GM19351 (cell line): Measurements from ENCODE around the gene SLC25A29.

Experiments
- ATAC-seq: cut with Tn5 transposase; IDR thresholded peaks from one replicate; pipeline ENCODE4 v1.9.1; 2021; ENCODE audit warnings: mild to moderate bottlenecking, moderate library complexity; ENCODE audit not compliant: unreplicated experiment

The SLC25A29 gene

DNA sequence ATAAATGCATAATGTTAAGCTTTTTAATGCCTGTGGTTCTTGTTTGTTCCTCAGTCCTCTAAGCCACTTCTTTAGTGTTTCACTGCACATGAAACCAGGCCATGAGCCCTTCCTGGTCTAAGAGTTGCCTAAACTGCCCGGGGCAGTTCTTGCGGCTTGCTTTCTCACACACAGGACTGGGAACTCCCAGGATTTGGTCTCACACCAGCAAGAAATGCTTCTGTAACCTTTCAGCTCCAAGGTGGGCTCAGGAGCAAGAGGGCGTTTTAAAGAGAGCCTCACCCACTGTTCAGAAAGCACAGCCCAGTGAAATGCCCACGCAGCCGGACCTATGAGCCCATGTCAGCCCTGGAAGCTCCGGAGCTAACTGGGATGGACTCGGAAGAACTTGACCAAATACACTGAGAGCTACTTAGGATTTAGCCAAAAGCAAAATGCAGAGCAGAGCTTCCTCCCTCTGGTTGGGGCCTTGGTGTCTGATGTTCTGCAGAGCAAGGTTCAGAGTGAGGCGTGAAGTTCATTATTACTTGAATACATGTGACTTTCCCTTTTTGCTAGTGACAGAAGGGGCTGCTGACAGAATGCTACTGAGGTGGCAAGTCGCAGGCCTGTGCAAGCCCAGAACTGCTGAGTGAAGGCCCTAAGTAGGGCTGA, 23.4 kb downstream of the SLC25A29 start:
- ATAC-seq: no peak

DNA sequence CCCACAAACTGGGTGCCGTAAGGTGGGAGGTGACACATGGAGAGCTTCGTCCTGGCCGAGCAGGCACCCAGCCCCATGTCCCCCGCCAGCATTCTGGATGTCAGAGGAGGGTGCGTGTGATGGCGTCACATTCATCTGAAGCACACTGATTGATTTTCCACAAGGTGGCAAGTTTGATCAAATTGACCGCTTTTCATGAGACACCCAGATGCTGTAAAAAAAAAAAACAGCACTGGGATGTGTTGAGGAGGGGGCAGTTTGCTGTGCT, 24.2 kb downstream of the SLC25A29 start:
- no peak for ATAC-seq

DNA sequence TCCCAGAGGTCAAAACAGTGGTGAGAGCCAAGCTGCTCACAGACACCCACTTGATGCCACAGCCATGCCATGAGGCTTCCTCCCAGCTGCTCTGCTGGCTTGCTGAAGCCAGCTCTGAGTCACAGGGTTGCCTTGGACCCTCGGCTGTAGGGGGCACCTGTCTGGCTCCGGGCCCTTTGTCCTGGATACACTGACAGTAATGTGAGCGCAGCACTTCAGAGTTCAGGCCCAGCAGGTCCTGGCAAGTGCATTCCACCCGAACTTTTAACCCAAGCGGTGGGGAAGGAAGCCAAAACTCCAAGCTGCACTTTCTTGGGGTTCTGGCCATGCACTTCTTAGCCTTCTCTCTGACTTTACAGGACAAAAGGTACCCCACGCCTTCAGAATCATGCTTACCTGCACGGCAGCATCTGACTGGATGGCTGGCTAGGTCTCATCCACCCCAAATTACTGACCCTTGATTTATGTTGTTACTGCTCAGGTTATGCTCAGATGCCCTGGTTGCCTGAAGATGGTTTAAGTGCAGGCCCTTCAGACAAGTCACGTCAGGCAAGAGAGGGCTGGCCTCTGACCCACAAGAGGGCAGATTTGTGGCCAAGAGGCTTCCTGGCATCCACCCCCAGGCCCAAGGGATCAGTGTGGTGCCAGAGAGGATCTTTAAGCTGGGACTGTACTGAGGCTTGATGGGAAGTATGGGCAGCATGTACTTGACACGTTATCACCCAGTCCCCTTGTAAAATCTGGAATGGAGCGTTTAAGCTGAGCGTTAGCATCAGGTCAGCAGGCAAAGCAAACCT, 24.8 kb downstream of the SLC25A29 start:
- ATAC-seq: no peak

- no peak for ATAC-seq
Observed at GRCh38 chr14:100279563-100279962, 26.7 kb downstream of the SLC25A29 start.

- no peak for ATAC-seq
Observed at GRCh38 chr14:100279133-100279532, 27.1 kb downstream of the SLC25A29 start.

- peak; percentile 61 for ATAC-seq
Observed at GRCh38 chr14:100278702-100279101, 27.5 kb downstream of the SLC25A29 start.

- no peak for ATAC-seq
Observed at GRCh38 chr14:100275214-100275613, 31.0 kb downstream of the SLC25A29 start.

DNA sequence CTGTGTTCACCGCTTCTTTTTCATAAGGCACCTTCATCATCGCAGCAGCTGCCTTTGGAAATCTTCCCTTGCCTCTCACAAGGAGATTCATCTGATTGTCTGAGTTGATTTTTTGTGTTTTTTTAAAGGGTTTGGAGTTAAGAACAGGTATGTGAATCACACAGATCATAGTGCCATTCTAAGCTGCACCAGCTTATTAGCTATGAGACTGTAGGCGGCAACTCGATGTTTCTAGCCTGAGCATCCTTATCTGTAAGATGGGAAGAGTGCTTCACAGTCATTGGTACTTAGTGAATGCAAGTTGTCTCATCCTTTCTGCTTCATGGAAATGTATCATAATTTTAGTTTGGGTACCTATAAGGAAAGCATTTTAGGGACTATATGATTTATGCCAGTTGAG, 32.0 kb downstream of the SLC25A29 start:
- no peak for ATAC-seq

GRCh38 chr14:100271247-100271939, 34.9 kb downstream of the SLC25A29 start:
- no peak for ATAC-seq

DNA sequence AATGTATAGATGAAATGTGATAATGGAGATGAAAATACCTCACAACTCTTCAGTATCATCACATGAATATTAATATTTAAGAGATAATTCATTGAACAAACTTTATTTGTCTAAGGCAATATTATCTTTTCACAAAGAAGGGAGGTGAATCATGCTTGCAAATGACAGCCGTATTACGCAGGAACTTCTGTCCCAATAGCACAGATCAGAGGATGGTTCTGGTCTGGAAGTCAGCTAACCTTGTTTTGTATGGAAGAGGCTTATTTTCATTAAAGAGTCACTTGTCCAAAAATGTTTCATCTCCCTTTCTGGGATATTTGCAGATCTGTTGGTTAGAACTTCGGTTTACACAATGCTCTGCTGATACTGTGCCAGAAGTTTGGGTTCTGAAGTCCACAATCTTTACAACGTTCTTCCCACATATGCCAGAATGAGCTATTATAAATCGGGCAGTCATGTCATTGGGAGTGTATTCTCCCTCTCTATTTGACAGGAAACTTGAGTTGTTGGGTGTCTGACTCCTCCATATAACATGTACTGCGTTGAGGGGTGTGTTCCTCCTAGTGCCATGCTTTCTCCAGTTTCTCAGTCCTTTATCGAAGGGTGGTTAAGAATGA, 37.5 kb downstream of the SLC25A29 start:
- no peak for ATAC-seq

DNA sequence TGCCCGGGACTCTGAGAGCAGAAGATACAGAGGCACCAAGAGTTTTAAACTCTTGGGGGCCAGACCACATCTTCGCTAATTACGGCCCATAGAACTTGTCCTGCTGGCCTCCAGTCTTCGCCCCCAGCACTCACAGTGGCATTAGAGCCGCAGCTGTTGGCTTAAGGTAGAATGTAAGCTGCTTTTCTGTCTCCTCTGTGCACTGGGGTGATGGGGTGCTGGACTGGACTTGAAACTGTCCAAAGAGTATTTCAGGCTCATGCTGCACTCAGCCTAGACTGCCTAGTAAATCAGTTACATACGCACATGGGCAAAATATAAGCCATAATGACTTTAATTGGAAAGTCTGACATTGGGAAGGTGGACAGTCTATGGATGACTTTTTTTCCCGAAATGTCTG, 38.3 kb downstream of the SLC25A29 start:
- no peak for ATAC-seq

GRCh38 chr14:100263141-100263540, 43.1 kb downstream of the SLC25A29 start:
- ATAC-seq: no peak

GRCh38 chr14:100262545-100262944, 43.7 kb downstream of the SLC25A29 start:
- no peak for ATAC-seq

- ATAC-seq: no peak
Observed at GRCh38 chr14:100261621-100262020, 44.6 kb downstream of the SLC25A29 start.

DNA sequence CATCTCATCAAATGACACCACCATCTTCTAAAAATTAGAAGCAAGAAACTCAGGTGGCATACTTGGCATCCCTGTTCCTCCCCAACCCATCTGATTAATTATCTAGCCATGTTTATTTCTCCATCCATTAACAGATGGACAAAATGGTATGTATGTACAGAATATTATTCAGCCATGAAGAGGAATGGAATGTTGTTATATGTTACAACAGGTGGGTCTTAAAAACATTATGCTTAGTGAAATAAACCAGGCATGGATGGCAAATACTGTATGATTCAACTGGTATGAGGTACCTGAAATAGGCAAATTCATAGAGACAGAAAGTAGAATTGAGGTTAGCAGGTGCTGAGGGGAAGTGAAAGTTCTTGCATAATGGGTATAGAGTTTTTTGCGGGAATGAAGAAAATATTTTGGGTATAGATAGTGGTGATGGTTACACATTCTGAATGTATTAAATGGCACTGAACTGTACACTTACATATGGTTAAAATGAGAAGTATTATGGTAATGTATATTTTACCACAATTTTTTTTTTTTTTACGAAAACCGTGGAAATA, 49.8 kb downstream of the SLC25A29 start:
- peak; percentile 81 for ATAC-seq

GRCh38 chr14:100252684-100253083, 53.6 kb downstream of the SLC25A29 start:
- no peak for ATAC-seq

DNA sequence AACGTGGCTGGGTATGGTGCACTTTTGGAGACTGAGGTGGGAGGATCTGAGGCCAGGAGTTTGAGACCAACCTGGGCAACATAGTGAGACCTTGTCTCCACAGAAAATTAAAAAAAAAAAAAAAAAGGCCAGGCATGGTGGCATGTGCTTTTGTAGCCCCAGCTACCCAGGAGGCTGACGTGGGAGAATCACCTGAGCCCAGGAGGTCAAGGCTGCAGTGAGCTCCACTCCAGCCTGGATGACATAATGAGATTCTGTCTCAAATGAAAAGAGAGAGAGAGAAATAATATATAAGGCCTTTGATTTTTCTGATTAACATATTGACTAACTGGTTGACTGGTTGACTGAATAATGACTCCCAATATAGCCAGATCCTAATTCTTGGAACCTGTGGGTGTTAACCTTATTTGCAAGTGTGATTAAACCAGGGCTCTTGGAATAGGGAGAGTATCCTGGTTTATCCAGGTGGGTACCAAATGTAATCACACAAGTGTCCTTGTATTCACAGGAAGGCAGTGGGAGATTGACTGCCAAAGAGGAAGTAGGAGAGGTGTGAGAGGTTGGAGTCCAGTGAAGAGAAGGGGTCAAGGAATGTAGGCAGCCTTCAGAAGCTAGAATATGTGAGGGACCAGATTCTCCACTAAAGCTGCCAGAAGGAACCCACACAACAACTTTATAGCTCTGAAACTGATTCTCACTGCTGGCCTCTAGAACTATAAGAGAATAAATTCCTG, 55.3 kb downstream of the SLC25A29 start:
- no peak for ATAC-seq

GRCh38 chr14:100246809-100247428, 59.3 kb downstream of the SLC25A29 start:
- ATAC-seq: no peak

GRCh38 chr14:100243020-100243419, 63.2 kb downstream of the SLC25A29 start:
- ATAC-seq: no peak

GRCh38 chr14:100241279-100241678, 65.0 kb downstream of the SLC25A29 start:
- no peak for ATAC-seq
